IPS DF 6.9 (cell line): ENCODE results near the gene MAP6.

ENCODE experiments used
- DNase-seq: peaks from one replicate; pipeline ENCODE4 v3.0.0-alpha.2; 2013; ENCODE audit warnings: low read depth, low spot score
- H3K27ac ChIP-seq: one replicate; pipeline ENCODE4 v1.5.1; 2013; ENCODE audit warnings: low read length, control low read depth
- H3K27me3 ChIP-seq: 2 replicates; pipeline ENCODE4 v1.6.1; 2013; ENCODE audit warnings: mild to moderate bottlenecking, low read length; ENCODE audit not compliant: control insufficient read depth, insufficient read depth
- H3K36me3 ChIP-seq: 2 replicates; pipeline ENCODE4 v1.6.1; 2013; ENCODE audit warnings: low read length; ENCODE audit not compliant: control insufficient read depth, insufficient read depth
- H3K4me1 ChIP-seq: 2 replicates; pipeline ENCODE4 v1.6.1; 2013; ENCODE audit warnings: low read length; ENCODE audit not compliant: control insufficient read depth, insufficient read depth
- H3K4me3 ChIP-seq: 2 replicates; pipeline ENCODE4 v1.5.1; 2013; ENCODE audit warnings: mild to moderate bottlenecking, low read length
- H3K9me3 ChIP-seq: 2 replicates; pipeline ENCODE4 v1.6.1; 2013; ENCODE audit warnings: low read length, inconsistent platforms; ENCODE audit not compliant: control insufficient read depth, insufficient read depth
- WGBS: extraction: QIAGEN DNeasy Blood & Tissue Kit; methylation state at CpG from one replicate; pipeline ENCODE4 v1.1.7; 2013; ENCODE audit warnings: mixed read lengths, missing lambda C conversion rate; ENCODE audit not compliant: insufficient read length, insufficient coverage; 5-methylcytosine and 5-hydroxymethylcytosine counted together

Gene MAP6

GRCh38 chr11:75651218-75651617 is 17.6 kb downstream of the MAP6 start:
- Histone ChIP-seq H3K9me3 (no peaks in the 10 kb centered on the region), H3K4me1 (no peaks in the 10 kb centered on the region; the same call in 1 of the 2 replicates), H3K4me3 (no peak overlapping the region), H3K36me3 (no peaks in the 10 kb centered on the region), H3K27ac (no peak overlapping the region), H3K27me3 (no peaks in the 10 kb centered on the region)
- WGBS = no CpG with 5 or more reads among the region's 4 CpGs
- DNase-seq = no peak

GRCh38 chr11:75650167-75650723 is 18.6 kb downstream of the MAP6 start:
- H3K36me3 ChIP-seq = no peaks in the 10 kb centered on the region
- no peaks in the 10 kb centered on the region for H3K4me1 ChIP-seq
- DNase-seq = no peak
- H3K27ac ChIP-seq = no peak overlapping the region
- no peaks in the 10 kb centered on the region for H3K9me3 ChIP-seq
- no peak overlapping the region for H3K4me3 ChIP-seq
- H3K27me3 ChIP-seq = no peaks in the 10 kb centered on the region
- WGBS = no CpG with 5 or more reads among the region's 3 CpGs

- no peaks in the 10 kb centered on the region for H3K4me1 ChIP-seq
- H3K27ac ChIP-seq = no peak overlapping the region
- no peaks in the 10 kb centered on the region for H3K27me3 ChIP-seq
- no peaks in the 10 kb centered on the region for H3K9me3 ChIP-seq
- H3K36me3 ChIP-seq = no peaks in the 10 kb centered on the region
- WGBS = no CpG with 5 or more reads among the region's 6 CpGs
- no peak overlapping the region for H3K4me3 ChIP-seq
- DNase-seq = no peak
Observed at GRCh38 chr11:75644946-75645345, 23.9 kb downstream of the MAP6 start.

GRCh38 chr11:75644370-75644769 is 24.5 kb downstream of the MAP6 start:
- Histone ChIP-seq H3K27ac (no peak overlapping the region), H3K4me3 (no peak overlapping the region), H3K27me3 (no peaks in the 10 kb centered on the region), H3K9me3 (no peaks in the 10 kb centered on the region), H3K36me3 (no peaks in the 10 kb centered on the region), H3K4me1 (no peaks in the 10 kb centered on the region)
- DNase-seq = no peak

GRCh38 chr11:75642402-75643113 is 26.3 kb downstream of the MAP6 start:
- H3K4me3 ChIP-seq = no peak overlapping the region
- no peak overlapping the region for H3K27ac ChIP-seq
- H3K4me1 ChIP-seq = no peaks in the 10 kb centered on the region
- no peaks in the 10 kb centered on the region for H3K27me3 ChIP-seq
- DNase-seq = no peak
- no peaks in the 10 kb centered on the region for H3K9me3 ChIP-seq
- no CpG with 5 or more reads among the region's 2 CpGs for WGBS
- H3K36me3 ChIP-seq = no peaks in the 10 kb centered on the region

GRCh38 chr11:75639762-75640181 is 29.1 kb downstream of the MAP6 start:
- no peak overlapping the region for H3K27ac ChIP-seq
- H3K4me1 ChIP-seq = no peaks in the 10 kb centered on the region
- no peaks in the 10 kb centered on the region for H3K36me3 ChIP-seq
- WGBS = no CpG with 5 or more reads among the region's 4 CpGs
- H3K4me3 ChIP-seq = no peak overlapping the region
- no peak for DNase-seq
- H3K9me3 ChIP-seq = no peaks in the 10 kb centered on the region
- no peaks in the 10 kb centered on the region for H3K27me3 ChIP-seq

- Histone ChIP-seq H3K27ac (no peak overlapping the region), H3K4me3 (no peak overlapping the region), H3K36me3 (no peaks in the 10 kb centered on the region), H3K27me3 (no peaks in the 10 kb centered on the region), H3K9me3 (no peaks in the 10 kb centered on the region), H3K4me1 (no peaks in the 10 kb centered on the region)
- no peak for DNase-seq
- WGBS = no CpG with 5 or more reads among the region's 1 CpG
Observed at GRCh38 chr11:75637998-75638397, 30.8 kb downstream of the MAP6 start.

GRCh38 chr11:75635066-75635862 is 33.6 kb downstream of the MAP6 start:
- no peak for DNase-seq
- H3K27ac ChIP-seq = no peak overlapping the region
- H3K4me3 ChIP-seq = no peak overlapping the region
- H3K27me3 ChIP-seq = no peaks in the 10 kb centered on the region
- 0 out of 2 replicates have a peak, but pooled peaks cover 1% of the 10 kb centered on the region for H3K4me1 ChIP-seq
- no peaks in the 10 kb centered on the region for H3K36me3 ChIP-seq
- WGBS = no CpG with 5 or more reads among the region's 16 CpGs
- H3K9me3 ChIP-seq = no peaks in the 10 kb centered on the region

- Histone ChIP-seq H3K4me1 (0 out of 2 replicates have a peak, but pooled peaks cover 1% of the 10 kb centered on the region), H3K9me3 (no peaks in the 10 kb centered on the region), H3K4me3 (no peak overlapping the region), H3K36me3 (no peaks in the 10 kb centered on the region), H3K27me3 (no peaks in the 10 kb centered on the region), H3K27ac (no peak overlapping the region)
- DNase-seq = no peak
- no CpG with 5 or more reads among the region's 8 CpGs for WGBS
Observed at GRCh38 chr11:75633409-75634066, 35.3 kb downstream of the MAP6 start.

- H3K9me3 ChIP-seq = no peaks in the 10 kb centered on the region
- no peak overlapping the region for H3K27ac ChIP-seq
- WGBS = no CpG with 5 or more reads among the region's 2 CpGs
- H3K4me3 ChIP-seq = no peak overlapping the region
- H3K36me3 ChIP-seq = no peaks in the 10 kb centered on the region
- no peak for DNase-seq
- no peaks in the 10 kb centered on the region for H3K27me3 ChIP-seq
- H3K4me1 ChIP-seq = peaks cover 2% of the 10 kb centered on the region; the same call in 1 of the 2 replicates
Observed at GRCh38 chr11:75632962-75633361, 35.9 kb downstream of the MAP6 start.
